Measurements from ENCODE around the gene GPC3.
"Not testable (repeated sequence)": the region's sequence is repeated elsewhere in the genome, so short reads cannot be mapped to it uniquely, and the experiment has no call there.

GRCh38 chrX:133762976-133763548 is 222.3 kb downstream of the GPC3 start:
- TF ChIP-seq, protein P1, sequence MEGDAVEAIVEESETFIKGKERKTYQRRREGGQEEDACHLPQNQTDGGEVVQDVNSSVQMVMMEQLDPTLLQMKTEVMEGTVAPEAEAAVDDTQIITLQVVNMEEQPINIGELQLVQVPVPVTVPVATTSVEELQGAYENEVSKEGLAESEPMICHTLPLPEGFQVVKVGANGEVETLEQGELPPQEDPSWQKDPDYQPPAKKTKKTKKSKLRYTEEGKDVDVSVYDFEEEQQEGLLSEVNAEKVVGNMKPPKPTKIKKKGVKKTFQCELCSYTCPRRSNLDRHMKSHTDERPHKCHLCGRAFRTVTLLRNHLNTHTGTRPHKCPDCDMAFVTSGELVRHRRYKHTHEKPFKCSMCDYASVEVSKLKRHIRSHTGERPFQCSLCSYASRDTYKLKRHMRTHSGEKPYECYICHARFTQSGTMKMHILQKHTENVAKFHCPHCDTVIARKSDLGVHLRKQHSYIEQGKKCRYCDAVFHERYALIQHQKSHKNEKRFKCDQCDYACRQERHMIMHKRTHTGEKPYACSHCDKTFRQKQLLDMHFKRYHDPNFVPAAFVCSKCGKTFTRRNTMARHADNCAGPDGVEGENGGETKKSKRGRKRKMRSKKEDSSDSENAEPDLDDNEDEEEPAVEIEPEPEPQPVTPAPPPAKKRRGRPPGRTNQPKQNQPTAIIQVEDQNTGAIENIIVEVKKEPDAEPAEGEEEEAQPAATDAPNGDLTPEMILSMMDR (IDR thresholded peaks at IDR 0.05): not testable (repeated sequence)
- TF ChIP-seq POLR2A (IDR thresholded peaks at IDR 0.05): not testable (repeated sequence)
